Measurements from ENCODE around the gene KRT82. TPM values are rescaled to one million over a fixed set of nuclear protein-coding genes. Genes with fewer than 3 reads are reported as not detected.
A peak's percentile ranks its signal among the peaks of the same experiment; 100 is the strongest.

The KRT82 gene
- total and polyA plus RNA-seq, 4 donors, result not detected

- Histone ChIP-seq H3K4me1 (ENCODE audit: control insufficient read depth in 4 of 4, insufficient read depth in 4 of 4, low read length in 3 of 4) (no peaks in the 10 kb centered on the region), H3K9me3 (ENCODE audit: control insufficient read depth in 4 of 4, low read length in 3 of 4) (no peaks in the 10 kb centered on the region), H3K27me3 (ENCODE audit: control insufficient read depth in 4 of 4, insufficient read depth in 4 of 4, low read length in 3 of 4) (no peaks in the 10 kb centered on the region), H3K9ac (ENCODE audit: low read depth in 1 of 2, low read length in 2 of 2) (no peak overlapping the region), H3K36me3 (ENCODE audit: control insufficient read depth in 4 of 4, insufficient read depth in 3 of 4, low read depth in 1 of 4, low read length in 3 of 4) (no peaks in the 10 kb centered on the region), H3K4me3 (ENCODE audit: low read depth in 1 of 3, low read length in 3 of 3) (no peak overlapping the region), H3K27ac (ENCODE audit: low read depth in 1 of 2, low read length in 2 of 2) (no peak overlapping the region)
- TF ChIP-seq RAD21 (IDR thresholded peaks at IDR 0.05) (peak in 1 of 2 donors; percentile 32), TAF1 (conservative IDR thresholded peaks at IDR 0.05) (no peak), CTCF (IDR thresholded peaks at IDR 0.05; ENCODE audit: low read depth, low read length, missing input control) (peak; percentile 23)
- 61% methylated on average over 15 of the region's 15 CpGs for WGBS
- DNase-seq (ENCODE audit: low spot score), result no peak
Observed at GRCh38 chr12:52380271-52380694, 25.9 kb downstream of the KRT82 start.

GRCh38 chr12:52379536-52379935, 26.6 kb downstream of the KRT82 start:
- Histone ChIP-seq H3K4me3 (ENCODE audit: low read depth in 1 of 3, low read length in 3 of 3) (no peak overlapping the region), H3K9me3 (ENCODE audit: control insufficient read depth in 4 of 4, low read length in 3 of 4) (no peaks in the 10 kb centered on the region), H3K9ac (ENCODE audit: low read depth in 1 of 2, low read length in 2 of 2) (no peak overlapping the region), H3K27me3 (ENCODE audit: control insufficient read depth in 4 of 4, insufficient read depth in 4 of 4, low read length in 3 of 4) (no peaks in the 10 kb centered on the region), H3K36me3 (ENCODE audit: control insufficient read depth in 4 of 4, insufficient read depth in 3 of 4, low read depth in 1 of 4, low read length in 3 of 4) (no peaks in the 10 kb centered on the region), H3K4me1 (ENCODE audit: control insufficient read depth in 4 of 4, insufficient read depth in 4 of 4, low read length in 3 of 4) (no peaks in the 10 kb centered on the region), H3K27ac (ENCODE audit: low read depth in 1 of 2, low read length in 2 of 2) (no peak overlapping the region)
- WGBS, result 91% methylated on average over 6 of the region's 6 CpGs
- DNase-seq (ENCODE audit: low spot score), result no peak
- no peak for TF ChIP-seq REST (IDR thresholded peaks at IDR 0.05)
- TF ChIP-seq FOXA1 (IDR thresholded peaks at IDR 0.05), result no peak
- no peak for TF ChIP-seq GABPA (IDR thresholded peaks at IDR 0.05 in 1 of 2, conservative IDR thresholded peaks at IDR 0.05 in 1 of 2)
- no peak for TF ChIP-seq TAF1 (conservative IDR thresholded peaks at IDR 0.05)
- no peak for TF ChIP-seq CTCF (IDR thresholded peaks at IDR 0.05; ENCODE audit: low read depth, low read length, missing input control)
- no peak for TF ChIP-seq RXRA (IDR thresholded peaks at IDR 0.05)
- TF ChIP-seq HNF4A (conservative IDR thresholded peaks at IDR 0.05), result no peak
- no peak for TF ChIP-seq ATF3 (IDR thresholded peaks at IDR 0.05)
- TF ChIP-seq MAX (IDR thresholded peaks at IDR 0.05), result no peak
- no peak for TF ChIP-seq RAD21 (IDR thresholded peaks at IDR 0.05)
- TF ChIP-seq HNF4G (IDR thresholded peaks at IDR 0.05), result no peak
- TF ChIP-seq FOXA2 (IDR thresholded peaks at IDR 0.05), result no peak
- no peak for TF ChIP-seq YY1 (IDR thresholded peaks at IDR 0.05)
- TF ChIP-seq EGR1 (IDR thresholded peaks at IDR 0.05; ENCODE audit: low read depth in 2 of 2), result no peak
- TF ChIP-seq NR2F2 (IDR thresholded peaks at IDR 0.05), result no peak

Measured in liver (tissue), 9 donors.